Liver (tissue), 9 donors: ENCODE results near the gene CENPL. TPM values are rescaled to one million over a fixed set of nuclear protein-coding genes. Genes with fewer than 3 reads are reported as not detected.
"Not testable (repeated sequence)": the region's sequence is repeated elsewhere in the genome, so short reads cannot be mapped to it uniquely, and the experiment has no call there.

Experiments
- DNase-seq: peaks from one replicate; pipeline ENCODE4 v3.0.0-alpha.2; 2017; ENCODE audit warnings: low spot score
- H3K27ac ChIP-seq, 2 donors: one replicate each; pipeline ENCODE4 v1.7.0; 2013; ENCODE audit warnings: inconsistent platforms in 2 of 2, low read length in 2 of 2, control low read depth in 1 of 2, low read depth in 1 of 2, mild to moderate bottlenecking in 1 of 2
- H3K27me3 ChIP-seq, 4 donors: one replicate each; pipeline versions ENCODE4 v1.6.1 to v1.7.0; 2013; ENCODE audit warnings: low read length in 3 of 4, inconsistent platforms in 1 of 4, mild to moderate bottlenecking in 1 of 4, moderate library complexity in 1 of 4; ENCODE audit not compliant: control insufficient read depth in 4 of 4, insufficient read depth in 4 of 4
- H3K36me3 ChIP-seq, 4 donors: one replicate each; pipeline versions ENCODE4 v1.6.1 to v1.7.0; 2013; ENCODE audit warnings: low read length in 3 of 4, mild to moderate bottlenecking in 3 of 4, low read depth in 1 of 4, moderate library complexity in 1 of 4; ENCODE audit not compliant: control insufficient read depth in 4 of 4, insufficient read depth in 3 of 4
- H3K4me1 ChIP-seq, 4 donors: one replicate each; pipeline versions ENCODE4 v1.6.1 to v1.7.0; 2013; ENCODE audit warnings: low read length in 3 of 4, mild to moderate bottlenecking in 3 of 4, moderate library complexity in 1 of 4; ENCODE audit not compliant: control insufficient read depth in 4 of 4, insufficient read depth in 4 of 4
- H3K4me3 ChIP-seq, 3 donors: one replicate each; pipeline versions ENCODE4 v1.6.1 to v1.7.0; 2013; ENCODE audit warnings: low read length in 3 of 3, control low read depth in 1 of 3, low read depth in 1 of 3, mild to moderate bottlenecking in 1 of 3
- H3K9ac ChIP-seq, 2 donors: one replicate each; pipeline ENCODE4 v1.7.0; 2013; ENCODE audit warnings: low read length in 2 of 2, mild to moderate bottlenecking in 2 of 2, moderate library complexity in 2 of 2, control low read depth in 1 of 2, low read depth in 1 of 2
- H3K9me3 ChIP-seq, 4 donors: one replicate each; pipeline versions ENCODE4 v1.6.1 to v1.7.0; 2013; ENCODE audit warnings: low read length in 3 of 4; ENCODE audit not compliant: control insufficient read depth in 4 of 4
- ATF3 ChIP-seq: IDR thresholded peaks from 2 replicates; pipeline ENCODE4 v1.6.1; 2016; ENCODE audit warnings: antibody characterized with exemption
- CTCF ChIP-seq: fragments of 150-350 bp; IDR thresholded peaks from 2 replicates; pipeline ENCODE4 v1.5.1; 2017; ENCODE audit warnings: improper control_type of control experiment, low read depth, low read length; ENCODE audit not compliant: missing input control
- EGR1 ChIP-seq, 2 donors: IDR thresholded peaks; 2 replicates each; pipeline ENCODE4 v1.6.1; 2016 to 2018; ENCODE audit warnings: antibody characterized with exemption in 2 of 2, low read depth in 2 of 2
- GABPA ChIP-seq, 2 donors: IDR thresholded peaks in 1 of 2; conservative IDR thresholded peaks in 1 of 2; 2 replicates each; pipeline ENCODE4 v1.6.1; 2016; ENCODE audit warnings: antibody characterized with exemption in 2 of 2, mild to moderate bottlenecking in 1 of 2, moderate library complexity in 1 of 2
- HNF4A ChIP-seq, 2 donors: conservative IDR thresholded peaks; 2 replicates each; pipeline ENCODE4 v1.6.1; 2016; ENCODE audit warnings: antibody characterized with exemption in 2 of 2, mild to moderate bottlenecking in 2 of 2
- HNF4G ChIP-seq: IDR thresholded peaks from 2 replicates; pipeline ENCODE4 v1.6.1; 2016; ENCODE audit warnings: antibody characterized with exemption
- MAX ChIP-seq: IDR thresholded peaks from 2 replicates; pipeline ENCODE4 v1.6.1; 2016; ENCODE audit warnings: antibody characterized with exemption
- NR2F2 ChIP-seq: IDR thresholded peaks from 2 replicates; pipeline ENCODE4 v1.6.1; 2016; ENCODE audit warnings: antibody characterized with exemption
- RAD21 ChIP-seq, 2 donors: IDR thresholded peaks; 2 replicates each; pipeline ENCODE4 v1.6.1; 2016; ENCODE audit warnings: antibody characterized with exemption in 2 of 2, mild to moderate bottlenecking in 2 of 2
- REST ChIP-seq: IDR thresholded peaks from 2 replicates; pipeline ENCODE4 v1.6.1; 2016; ENCODE audit warnings: antibody characterized with exemption, mild to moderate bottlenecking
- RXRA ChIP-seq, 2 donors: IDR thresholded peaks; 2 replicates each; pipeline ENCODE4 v1.6.1; 2017 to 2018; ENCODE audit warnings: antibody characterized with exemption in 2 of 2, mild to moderate bottlenecking in 1 of 2
- SP1 ChIP-seq: IDR thresholded peaks from 2 replicates; pipeline ENCODE4 v1.6.1; 2018; ENCODE audit warnings: antibody characterized with exemption, mild to moderate bottlenecking
- TAF1 ChIP-seq: conservative IDR thresholded peaks from 2 replicates; pipeline ENCODE4 v1.6.1; 2016; ENCODE audit warnings: antibody characterized with exemption, mild to moderate bottlenecking
- YY1 ChIP-seq: IDR thresholded peaks from 2 replicates; pipeline ENCODE4 v1.6.1; 2016; ENCODE audit warnings: antibody characterized with exemption, mild to moderate bottlenecking
- ZBTB33 ChIP-seq: IDR thresholded peaks from 2 replicates; pipeline ENCODE4 v1.6.1; 2016; ENCODE audit warnings: antibody characterized with exemption
- WGBS: extraction: QIAGEN DNeasy Blood & Tissue Kit; methylation state at CpG from one replicate; pipeline ENCODE4 v1.1.7; 2013; 5-methylcytosine and 5-hydroxymethylcytosine counted together
- polyA plus RNA-seq, 2 donors: library from polyadenylated mRNA; stranded (reverse) in 1 of 2; unstranded in 1 of 2; fragments of 200-250 nt in 1 of 2; fragments of >200 nt in 1 of 2; fragmentation: Nextera tagmentation in 1 of 2; extraction: Ambion mirVana in 1 of 2; gene quantifications; one replicate each; pipeline versions ENCODE4 v1.2.1 to v1.2.3, GENCODE V29; 2013 to 2015
- total RNA-seq, 2 donors: library from RNA; depleted of rRNA; stranded (reverse); fragments of >200 nt; gene quantifications; one replicate each; pipeline ENCODE4 v1.2.3, GENCODE V29; 2014
- donor health status: healthy.
- donor health status: healthy.
- donor health status: healthy.
- donor health status: healthy.
- donor health status: healthy.

Gene CENPL
- total and polyA plus RNA-seq, 4 donors: 0.61 to 19.1 (median 1.2) TPM

GRCh38 chr1:173861731-173862145 is 37.1 kb upstream of the CENPL start:
- WGBS: 91% methylated on average over 7 of the region's 7 CpGs
- Histone ChIP-seq H3K27me3 (no peaks in the 10 kb centered on the region), H3K9me3 (no peaks in the 10 kb centered on the region), H3K4me1 (peaks cover 0 to 6% (median 2%) of the 10 kb centered on the region in 4 donors), H3K36me3 (peaks cover 5 to 48% (median 37%) of the 10 kb centered on the region in 4 donors), H3K9ac (no peak overlapping the region), H3K27ac (no peak overlapping the region), H3K4me3 (no peak overlapping the region)
- TF ChIP-seq MAX (no peak), SP1 (no peak), YY1 (no peak), EGR1 (IDR thresholded peaks at IDR 0.05; ENCODE audit: low read depth in 2 of 2) (no peak), HNF4G (no peak), GABPA (IDR thresholded peaks at IDR 0.05 in 1 of 2, conservative IDR thresholded peaks at IDR 0.05 in 1 of 2) (no peak), ATF3 (no peak), RAD21 (IDR thresholded peaks at IDR 0.05) (no peak), CTCF (no peak)
- DNase-seq: no peak

- Histone ChIP-seq H3K27me3 (no peaks in the 10 kb centered on the region), H3K9ac (no peak overlapping the region), H3K36me3 (peaks cover 4 to 36% (median 27%) of the 10 kb centered on the region in 4 donors), H3K9me3 (no peaks in the 10 kb centered on the region), H3K4me1 (no peaks in the 10 kb centered on the region), H3K4me3 (no peak overlapping the region), H3K27ac (no peak overlapping the region)
- DNase-seq: no peak
- TF ChIP-seq NR2F2: no peak
- TF ChIP-seq ATF3: no peak
- 90% methylated on average over 1 of the region's 1 CpG for WGBS
Observed at GRCh38 chr1:173860065-173860464, 35.4 kb upstream of the CENPL start.

- not testable (repeated sequence) for H3K4me3 ChIP-seq, H3K27me3 ChIP-seq, H3K4me1 ChIP-seq, H3K9me3 ChIP-seq, DNase-seq, H3K9ac ChIP-seq, H3K27ac ChIP-seq
- 98% methylated on average over 5 of the region's 5 CpGs for WGBS
- H3K36me3 ChIP-seq: peaks cover 2 to 32% (median 23%) of the 10 kb centered on the region in 4 donors
Observed at GRCh38 chr1:173859547-173859946, 34.9 kb upstream of the CENPL start.

- H3K4me1 ChIP-seq: no peaks in the 10 kb centered on the region
- 86% methylated on average over 4 of the region's 4 CpGs for WGBS
- TF ChIP-seq SP1 (no peak), ZBTB33 (no peak), TAF1 (no peak), RXRA (IDR thresholded peaks at IDR 0.05) (no peak), REST (no peak), HNF4G (no peak), HNF4A (conservative IDR thresholded peaks at IDR 0.05) (no peak), NR2F2 (no peak), GABPA (IDR thresholded peaks at IDR 0.05 in 1 of 2, conservative IDR thresholded peaks at IDR 0.05 in 1 of 2) (no peak)
Observed at GRCh38 chr1:173857363-173857917, 32.8 kb upstream of the CENPL start.

More at GRCh38 chr1:173857363-173857917, 32.8 kb upstream of the CENPL start:
- Histone ChIP-seq H3K4me3 (no peak overlapping the region), H3K27ac (no peak overlapping the region), H3K27me3 (no peaks in the 10 kb centered on the region), H3K36me3 (peaks cover 2 to 11% (median 6%) of the 10 kb centered on the region in 4 donors), H3K9me3 (no peaks in the 10 kb centered on the region), H3K9ac (no peak overlapping the region)
- DNase-seq: no peak
